Lower leg skin (tissue), 3 donors: ENCODE results near the gene NTPCR.

Experiments used
- CTCF ChIP-seq, 3 donors: fragments of 450-650 bp; IDR thresholded peaks; one replicate each; pipeline ENCODE4 v1.5.1; 2016; ENCODE audit warnings: antibody characterized with exemption in 3 of 3, mild to moderate bottlenecking in 3 of 3, moderate library complexity in 2 of 3
- POLR2A ChIP-seq, 2 donors: fragments of 450-650 bp; IDR thresholded peaks; one replicate each; pipeline ENCODE4 v1.6.1; 2016 to 2017; ENCODE audit warnings: antibody characterized with exemption in 2 of 2, mild to moderate bottlenecking in 1 of 2, moderate library complexity in 1 of 2

DNA sequence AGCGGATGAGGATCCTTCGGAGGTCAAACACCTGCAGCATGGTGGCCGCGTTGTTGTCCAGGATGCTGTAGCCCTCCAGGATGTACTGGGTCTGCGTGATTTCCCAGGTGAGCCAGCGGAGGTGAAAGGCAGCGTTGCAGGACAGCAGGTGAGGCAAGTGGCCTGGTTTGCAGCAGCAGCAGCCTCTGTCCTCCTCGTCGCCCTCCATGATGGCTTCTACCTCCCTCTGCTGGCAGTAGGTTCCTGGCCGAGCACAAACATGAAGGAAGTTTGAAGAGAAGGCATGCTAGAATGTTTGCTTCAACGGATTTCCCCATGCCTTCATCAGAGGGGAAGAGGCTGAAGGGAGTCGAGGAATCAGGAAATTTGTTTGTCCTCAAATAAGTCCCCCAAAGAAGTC lies 74.7 kb downstream of the NTPCR start:
- no peak for TF ChIP-seq POLR2A (IDR thresholded peaks at IDR 0.05)
- TF ChIP-seq CTCF (IDR thresholded peaks at IDR 0.05), result no peak
